Uterus (tissue), 2 donors: ENCODE results near the gene ZNF235.

Source experiments
- POLR2A ChIP-seq, 2 donors: fragments of 450-650 bp; IDR thresholded peaks; one replicate each; pipeline ENCODE4 v1.6.1; 2016; ENCODE audit warnings: antibody characterized with exemption in 2 of 2, mild to moderate bottlenecking in 1 of 2, moderate library complexity in 1 of 2
- TF ChIP-seq, protein P1 (sequence below), 4 experiments: fragments of 200-600 bp in 2 of 4; fragments of 450-650 bp in 2 of 4; sonication (generic) in 2 of 4; IDR thresholded peaks; one replicate each; pipeline ENCODE4 v1.5.1; 2016 to 2019; ENCODE audit warnings: antibody characterized with exemption in 4 of 4, mild to moderate bottlenecking in 2 of 4, moderate library complexity in 1 of 4

DNA sequence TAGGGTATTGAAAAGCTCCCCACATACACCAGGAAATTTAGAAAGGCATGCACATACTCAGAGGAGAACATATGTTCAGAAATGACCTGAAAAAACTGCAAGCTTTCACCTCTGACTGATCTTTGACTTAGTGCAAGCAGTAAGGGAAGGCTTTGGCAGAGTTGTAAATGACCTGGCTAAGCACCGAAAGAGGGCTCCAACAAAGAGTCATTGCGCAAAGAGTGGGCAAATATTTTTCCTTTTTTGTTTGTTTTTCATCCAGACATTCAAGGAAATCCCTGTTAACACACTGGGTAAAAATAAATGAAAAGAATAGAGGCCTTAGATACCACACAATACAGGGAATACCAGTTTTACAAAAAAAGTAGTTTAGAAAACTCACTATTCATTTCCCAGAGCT is 50.3 kb downstream of the ZNF235 start:
- TF ChIP-seq, protein P1, sequence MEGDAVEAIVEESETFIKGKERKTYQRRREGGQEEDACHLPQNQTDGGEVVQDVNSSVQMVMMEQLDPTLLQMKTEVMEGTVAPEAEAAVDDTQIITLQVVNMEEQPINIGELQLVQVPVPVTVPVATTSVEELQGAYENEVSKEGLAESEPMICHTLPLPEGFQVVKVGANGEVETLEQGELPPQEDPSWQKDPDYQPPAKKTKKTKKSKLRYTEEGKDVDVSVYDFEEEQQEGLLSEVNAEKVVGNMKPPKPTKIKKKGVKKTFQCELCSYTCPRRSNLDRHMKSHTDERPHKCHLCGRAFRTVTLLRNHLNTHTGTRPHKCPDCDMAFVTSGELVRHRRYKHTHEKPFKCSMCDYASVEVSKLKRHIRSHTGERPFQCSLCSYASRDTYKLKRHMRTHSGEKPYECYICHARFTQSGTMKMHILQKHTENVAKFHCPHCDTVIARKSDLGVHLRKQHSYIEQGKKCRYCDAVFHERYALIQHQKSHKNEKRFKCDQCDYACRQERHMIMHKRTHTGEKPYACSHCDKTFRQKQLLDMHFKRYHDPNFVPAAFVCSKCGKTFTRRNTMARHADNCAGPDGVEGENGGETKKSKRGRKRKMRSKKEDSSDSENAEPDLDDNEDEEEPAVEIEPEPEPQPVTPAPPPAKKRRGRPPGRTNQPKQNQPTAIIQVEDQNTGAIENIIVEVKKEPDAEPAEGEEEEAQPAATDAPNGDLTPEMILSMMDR (IDR thresholded peaks at IDR 0.05): no peak
- TF ChIP-seq POLR2A (IDR thresholded peaks at IDR 0.05): no peak
